Transverse colon (tissue), 4 donors: ENCODE results near the gene DHDDS.

Experiments used
- EP300 ChIP-seq: sonication (generic); formaldehyde crosslinking; IDR thresholded peaks from one replicate; pipeline ENCODE4 v1.6.1; 2017; ENCODE audit warnings: antibody characterized with exemption, low read depth
- POLR2AphosphoS5 ChIP-seq, 3 donors: sonication (generic); formaldehyde crosslinking; IDR thresholded peaks; one replicate each; pipeline ENCODE4 v1.6.1; 2016; ENCODE audit warnings: antibody characterized with exemption in 3 of 3
- TF ChIP-seq, protein P1 (sequence below), 5 experiments: fragments of 200-600 bp in 3 of 5; fragments of 450-650 bp in 2 of 5; sonication (generic) in 3 of 5; IDR thresholded peaks; 1 replicate in 2 of 5; 2 replicates in 3 of 5; pipeline ENCODE4 v1.5.1; 2016 to 2017; ENCODE audit warnings: antibody characterized with exemption in 5 of 5, inconsistent platforms in 3 of 5, mild to moderate bottlenecking in 2 of 5, moderate library complexity in 1 of 5

DNA sequence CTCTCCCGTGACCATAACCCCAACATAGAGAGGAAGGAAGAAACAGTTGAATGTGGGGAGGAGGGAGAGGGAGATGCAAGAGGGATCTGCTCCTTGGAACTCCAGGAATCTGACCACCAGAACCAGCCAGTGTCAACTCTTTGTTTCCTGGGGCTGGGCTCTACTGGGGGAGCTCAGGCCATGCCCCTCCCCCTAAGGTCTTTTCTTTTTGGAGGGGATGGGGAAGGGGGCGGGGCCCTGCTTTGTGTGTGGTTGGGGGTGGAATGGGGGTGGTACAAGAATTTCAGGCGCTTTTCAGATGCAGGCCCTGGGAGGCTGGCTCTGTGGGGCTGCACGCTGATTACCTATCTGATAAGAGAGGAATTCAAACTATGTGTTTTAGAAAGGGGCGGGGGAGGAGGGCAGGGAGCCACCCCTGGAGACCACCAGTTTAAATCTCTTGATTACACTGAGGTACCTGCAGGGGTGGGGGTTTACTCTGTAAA lies 13.2 kb upstream of the DHDDS start:
- TF ChIP-seq, protein P1, sequence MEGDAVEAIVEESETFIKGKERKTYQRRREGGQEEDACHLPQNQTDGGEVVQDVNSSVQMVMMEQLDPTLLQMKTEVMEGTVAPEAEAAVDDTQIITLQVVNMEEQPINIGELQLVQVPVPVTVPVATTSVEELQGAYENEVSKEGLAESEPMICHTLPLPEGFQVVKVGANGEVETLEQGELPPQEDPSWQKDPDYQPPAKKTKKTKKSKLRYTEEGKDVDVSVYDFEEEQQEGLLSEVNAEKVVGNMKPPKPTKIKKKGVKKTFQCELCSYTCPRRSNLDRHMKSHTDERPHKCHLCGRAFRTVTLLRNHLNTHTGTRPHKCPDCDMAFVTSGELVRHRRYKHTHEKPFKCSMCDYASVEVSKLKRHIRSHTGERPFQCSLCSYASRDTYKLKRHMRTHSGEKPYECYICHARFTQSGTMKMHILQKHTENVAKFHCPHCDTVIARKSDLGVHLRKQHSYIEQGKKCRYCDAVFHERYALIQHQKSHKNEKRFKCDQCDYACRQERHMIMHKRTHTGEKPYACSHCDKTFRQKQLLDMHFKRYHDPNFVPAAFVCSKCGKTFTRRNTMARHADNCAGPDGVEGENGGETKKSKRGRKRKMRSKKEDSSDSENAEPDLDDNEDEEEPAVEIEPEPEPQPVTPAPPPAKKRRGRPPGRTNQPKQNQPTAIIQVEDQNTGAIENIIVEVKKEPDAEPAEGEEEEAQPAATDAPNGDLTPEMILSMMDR (IDR thresholded peaks at IDR 0.05) = no peak
- TF ChIP-seq POLR2AphosphoS5 (IDR thresholded peaks at IDR 0.05) = no peak
- TF ChIP-seq EP300 = no peak
